NCI-H82 (cell line): ENCODE results near the gene FSTL4.

Experiments used
- DNase-seq: peaks from one replicate; lab custom pipeline; 2025; lab: John Stamatoyannopoulos, UW

The FSTL4 gene

GRCh38 chr5:133222979-133223378, 389.4 kb downstream of the FSTL4 start:
- DNase-seq = no peak

DNA sequence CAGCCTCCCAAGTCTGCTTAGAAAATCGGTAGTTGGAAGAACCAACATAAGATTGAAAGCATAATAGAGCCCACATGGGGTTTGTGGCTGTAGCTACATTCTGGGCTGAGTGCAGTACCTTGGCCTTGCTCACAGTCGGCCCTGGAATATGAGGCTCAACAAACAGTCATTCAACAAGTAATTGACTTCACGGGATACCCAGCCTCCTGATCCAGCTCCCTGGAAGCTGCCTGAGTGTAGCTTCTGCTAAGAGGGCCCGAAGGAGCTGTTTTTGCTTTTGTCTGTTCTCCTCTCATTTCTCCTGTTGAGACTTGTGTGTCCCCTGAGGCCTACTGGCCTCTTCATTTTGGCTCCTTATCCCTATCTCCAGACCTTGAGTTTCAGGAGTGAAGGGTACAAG, 389.8 kb downstream of the FSTL4 start:
- DNase-seq = no peak

DNA sequence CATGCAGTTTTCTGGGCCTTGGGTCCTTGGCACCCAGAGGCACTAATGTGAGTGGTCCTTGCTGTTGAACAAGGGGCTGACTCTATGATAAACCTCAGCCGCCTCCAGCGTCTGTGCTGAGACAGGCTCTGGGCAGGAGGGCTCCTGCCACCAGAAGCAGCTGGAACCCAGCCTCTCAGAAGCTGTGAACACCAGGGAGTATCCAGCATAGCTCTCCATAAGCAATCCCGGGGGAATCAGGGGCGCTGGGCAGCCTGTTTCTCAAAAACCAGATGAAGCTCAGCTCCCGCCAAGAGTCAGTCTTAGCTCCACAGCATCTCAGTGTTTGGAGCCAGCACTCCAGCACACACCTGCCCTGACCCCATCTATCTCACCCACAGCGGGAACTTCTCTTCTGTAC, 390.3 kb downstream of the FSTL4 start:
- DNase-seq = no peak

DNA sequence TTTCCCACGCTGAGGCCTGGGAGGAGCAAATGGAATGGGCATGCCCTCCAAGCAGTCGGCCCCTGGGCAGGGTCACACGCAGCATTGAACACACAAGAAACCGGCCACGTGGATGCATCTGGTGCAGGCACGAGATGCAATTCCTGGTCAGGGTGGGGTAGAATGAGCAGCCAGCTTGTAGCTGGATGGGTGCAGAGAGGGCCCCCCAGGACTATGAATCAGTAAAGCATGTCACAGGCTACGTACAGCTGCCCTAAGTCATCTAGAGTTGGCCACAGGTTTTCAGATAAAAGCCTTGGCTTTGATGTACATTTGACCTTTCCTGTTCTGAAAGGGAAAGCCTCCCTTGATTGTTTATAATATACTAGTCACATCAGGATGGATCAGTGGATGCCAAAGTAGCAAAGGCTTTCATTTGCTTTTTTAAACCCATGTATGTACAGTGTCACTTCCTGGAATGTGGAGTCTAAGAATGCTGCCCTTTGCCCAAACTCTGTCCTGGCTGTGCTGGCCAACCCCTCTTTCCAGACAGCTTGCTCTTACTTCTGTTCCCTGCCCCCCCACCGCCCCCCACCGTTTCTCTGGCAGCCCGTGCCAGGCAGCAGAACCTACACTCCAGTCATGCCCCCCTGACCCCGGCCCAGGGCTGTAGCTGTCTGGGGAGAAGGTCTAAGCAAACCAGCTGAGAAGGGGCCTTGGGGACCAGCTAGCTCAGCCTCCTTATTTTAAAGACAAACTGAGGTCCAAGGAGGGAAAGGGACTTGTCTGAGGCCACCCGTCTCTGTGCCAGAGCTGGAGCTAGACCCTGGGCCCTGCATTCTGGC, 391.3 kb downstream of the FSTL4 start:
- DNase-seq = no peak

GRCh38 chr5:133219296-133219695, 393.0 kb downstream of the FSTL4 start:
- DNase-seq = no peak

DNA sequence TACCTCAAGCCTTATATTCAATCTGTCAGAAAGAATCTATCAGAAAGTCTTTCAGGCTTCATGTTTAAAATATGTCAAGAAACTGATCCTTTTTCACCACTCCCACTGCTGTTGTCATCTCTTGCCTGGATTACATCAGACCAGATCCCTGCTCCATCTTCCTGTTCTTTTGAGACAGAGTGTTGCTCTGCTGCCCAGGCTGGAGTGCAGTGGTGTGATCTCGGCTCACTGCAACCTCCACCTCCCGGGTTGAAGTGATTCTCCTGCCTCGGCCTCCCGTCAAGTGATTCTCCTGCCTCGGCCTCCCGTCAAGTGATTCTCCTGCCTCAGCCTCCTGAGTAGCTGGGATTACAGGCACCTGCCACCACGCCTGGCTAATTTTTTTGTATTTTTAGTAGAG, 396.2 kb downstream of the FSTL4 start:
- DNase-seq = peak; percentile 17

GRCh38 chr5:133214153-133214820, 398.1 kb downstream of the FSTL4 start:
- DNase-seq = no peak

- DNase-seq = no peak
Measured at GRCh38 chr5:133205649-133206048, 406.7 kb downstream of the FSTL4 start.

DNA sequence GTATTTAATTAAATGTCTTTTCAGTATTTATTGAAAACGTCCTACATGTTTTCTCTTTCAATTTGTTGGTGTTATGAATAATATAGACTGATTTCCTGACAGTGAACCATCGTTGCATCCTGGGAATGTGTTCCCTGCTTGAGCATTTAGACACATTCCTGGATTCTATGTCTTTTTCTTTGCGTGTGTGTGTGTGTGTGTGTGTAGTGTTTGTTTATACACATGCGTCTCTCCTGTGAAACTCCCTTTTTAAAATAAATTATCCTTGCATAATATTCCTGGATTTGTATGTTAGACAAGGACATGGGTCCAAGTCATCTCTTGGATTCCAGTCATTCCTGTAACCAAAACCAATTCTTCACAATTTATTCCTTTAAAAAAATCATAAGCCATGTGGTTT, 407.1 kb downstream of the FSTL4 start:
- no peak for DNase-seq

GRCh38 chr5:133203317-133204305, 408.7 kb downstream of the FSTL4 start:
- no peak for DNase-seq

GRCh38 chr5:133202066-133202665, 410.2 kb downstream of the FSTL4 start:
- DNase-seq = no peak

DNA sequence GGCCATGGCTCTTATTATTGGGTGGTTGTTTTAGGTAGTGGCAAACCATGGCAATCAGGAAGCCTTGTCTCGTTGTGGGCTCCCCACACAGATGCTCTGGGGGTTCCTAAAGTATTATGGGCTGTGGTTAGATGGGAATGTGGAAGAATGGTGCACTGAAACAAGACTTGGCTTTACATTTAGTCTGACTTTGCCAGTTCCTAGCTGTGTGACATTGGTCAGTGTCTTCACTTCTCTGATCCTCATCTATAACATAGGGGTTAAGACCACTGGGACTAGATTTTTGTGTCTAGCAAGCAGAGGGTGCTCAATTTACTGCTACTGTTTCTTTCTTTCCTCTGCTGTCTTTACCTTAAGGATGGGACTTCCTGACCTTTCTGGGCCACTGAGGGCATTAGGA, 411.0 kb downstream of the FSTL4 start:
- DNase-seq = no peak

DNA sequence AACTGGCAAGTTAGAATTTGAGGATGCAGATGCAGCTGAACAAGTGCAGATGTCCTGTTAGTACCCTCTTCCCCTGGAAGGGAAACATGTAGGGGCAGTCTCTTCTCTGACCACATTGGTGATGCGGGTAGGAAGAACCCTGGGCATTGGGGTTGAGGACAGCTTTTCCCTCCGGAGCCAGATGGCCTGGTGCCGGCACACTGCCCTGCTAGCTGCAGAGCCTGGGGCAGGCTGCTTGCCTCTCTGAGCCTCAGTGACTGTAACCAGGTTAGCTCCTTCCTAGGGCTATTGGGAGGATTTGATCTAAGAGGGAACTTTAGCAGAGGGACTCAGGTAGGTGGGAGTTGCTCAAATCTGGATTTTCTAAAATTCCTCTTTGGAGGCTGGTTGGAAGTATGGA, 412.1 kb downstream of the FSTL4 start:
- peak; percentile 14 for DNase-seq

- no peak for DNase-seq
Measured at GRCh38 chr5:133199417-133200178, 412.7 kb downstream of the FSTL4 start.

GRCh38 chr5:133198511-133198910, 413.8 kb downstream of the FSTL4 start:
- DNase-seq = no peak

DNA sequence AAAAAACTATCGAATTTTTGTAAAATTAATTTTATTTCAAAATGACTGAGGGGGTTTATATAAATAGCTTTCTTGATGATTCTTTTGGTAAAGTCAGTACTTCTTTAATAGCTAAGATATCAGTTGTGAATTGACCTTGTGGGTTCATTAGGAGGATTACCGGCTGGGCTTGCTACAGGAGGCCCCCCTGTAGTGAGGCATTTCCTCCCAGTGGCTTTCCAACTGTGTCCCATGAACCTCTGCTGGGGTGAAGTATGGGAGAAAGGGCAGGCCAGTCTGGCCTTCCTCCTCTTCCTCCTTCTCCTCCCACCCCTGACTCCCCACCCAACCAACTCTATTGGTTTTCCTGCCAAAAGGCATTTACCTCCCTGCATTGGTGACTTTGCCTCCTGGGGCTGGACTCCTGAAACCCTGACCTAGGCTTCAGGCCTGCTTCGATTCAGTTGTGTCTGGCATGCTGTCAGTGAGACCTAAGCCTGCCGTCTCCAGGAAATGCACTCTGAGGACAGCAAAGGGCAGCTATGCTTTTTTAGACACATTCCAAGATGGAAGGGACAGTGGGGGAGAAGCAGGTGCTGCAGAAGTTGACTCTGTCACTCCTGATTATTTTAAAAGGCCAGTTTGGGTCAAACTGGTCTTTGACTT, 415.8 kb downstream of the FSTL4 start:
- DNase-seq = no peak

- DNase-seq = no peak
Measured at GRCh38 chr5:133195250-133195649, 417.1 kb downstream of the FSTL4 start.

- DNase-seq = no peak
Measured at GRCh38 chr5:133193794-133194193, 418.5 kb downstream of the FSTL4 start.

DNA sequence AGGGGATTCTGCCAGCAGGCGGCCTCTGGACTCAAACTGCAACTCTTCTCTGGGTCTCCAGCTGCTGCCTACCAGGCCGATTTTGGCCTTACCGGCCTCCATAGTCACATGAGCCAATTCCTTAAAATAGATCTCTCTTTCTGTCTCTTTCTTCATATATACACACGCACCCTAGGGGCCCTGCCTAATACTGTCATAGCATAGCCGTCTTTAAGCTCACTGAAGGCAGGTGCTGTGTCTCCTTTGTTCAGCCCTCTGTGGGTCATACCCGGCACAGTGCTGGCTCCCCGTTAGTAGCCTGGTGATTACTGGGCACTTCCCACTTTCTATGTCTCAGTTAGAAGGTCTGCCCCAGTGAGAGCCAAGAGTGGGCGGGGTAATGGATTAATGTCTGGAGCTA, 419.6 kb downstream of the FSTL4 start:
- DNase-seq = no peak

DNA sequence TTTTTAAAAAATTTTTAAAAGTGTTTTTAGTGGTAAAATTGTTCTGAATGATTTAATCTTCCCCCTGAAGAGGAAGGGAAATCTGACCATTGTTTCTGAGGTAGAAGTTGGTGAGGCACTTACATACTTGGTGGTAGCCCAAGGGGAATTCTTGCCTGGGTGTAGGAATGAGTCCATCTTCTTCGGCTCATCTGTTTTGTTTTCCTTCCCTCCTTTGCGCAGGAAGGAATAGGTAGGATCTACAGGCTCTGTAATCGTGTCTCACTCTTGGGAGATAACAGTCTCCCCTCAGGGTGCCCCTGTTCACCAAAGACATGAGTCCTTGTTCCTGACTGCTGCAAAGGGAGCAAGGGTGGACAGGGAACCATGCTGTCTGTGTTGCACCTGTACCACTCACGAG, 422.5 kb downstream of the FSTL4 start:
- DNase-seq = no peak

GRCh38 chr5:133179405-133179804, 432.9 kb downstream of the FSTL4 start:
- DNase-seq = no peak
